ENCODE results near the gene IL18RAP.

IL18RAP gene

GRCh38 chr2:102422910-102423309, at the start of gene IL18RAP:
TSS of gene IL18RAP (plus strand) at chr2:102423160. CDS start at chr2:102423278, 118 bp downstream.
- DNase-seq, result no peak

GRCh38 chr2:102376052-102376591, 46.8 kb upstream of the IL18RAP start:
- DNase-seq, result no peak

- DNase-seq, result no peak
Observed at GRCh38 chr2:102383722-102384121, 39.2 kb upstream of the IL18RAP start.

GRCh38 chr2:102385522-102385921, 37.4 kb upstream of the IL18RAP start:
- DNase-seq, result no peak

GRCh38 chr2:102386004-102386403, 37.0 kb upstream of the IL18RAP start:
- DNase-seq, result no peak

- no peak for DNase-seq
Observed at GRCh38 chr2:102386867-102387541, 36.0 kb upstream of the IL18RAP start.

- no peak for DNase-seq
Observed at GRCh38 chr2:102387763-102388546, 35.0 kb upstream of the IL18RAP start.

GRCh38 chr2:102391565-102391964, 31.4 kb upstream of the IL18RAP start:
- no peak for DNase-seq

GRCh38 chr2:102392096-102392495, 30.9 kb upstream of the IL18RAP start:
- no peak for DNase-seq

- no peak for DNase-seq
Observed at GRCh38 chr2:102392942-102393341, 30.0 kb upstream of the IL18RAP start.

GRCh38 chr2:102396012-102396411, 26.9 kb upstream of the IL18RAP start:
- DNase-seq, result no peak

GRCh38 chr2:102397209-102397608, 25.8 kb upstream of the IL18RAP start:
- DNase-seq, result no peak

GRCh38 chr2:102399499-102400141, 23.3 kb upstream of the IL18RAP start:
- no peak for DNase-seq

- no peak for DNase-seq
Observed at GRCh38 chr2:102401456-102401855, 21.5 kb upstream of the IL18RAP start.

- DNase-seq, result no peak
Observed at GRCh38 chr2:102401865-102402264, 21.1 kb upstream of the IL18RAP start.

- DNase-seq, result no peak
Observed at GRCh38 chr2:102410952-102411351, 12.0 kb upstream of the IL18RAP start.

GRCh38 chr2:102412199-102412598, 10.8 kb upstream of the IL18RAP start:
- DNase-seq, result no peak

GRCh38 chr2:102417946-102418345, 5.0 kb upstream of the IL18RAP start:
- no peak for DNase-seq

GRCh38 chr2:102418421-102418961, 4.5 kb upstream of the IL18RAP start:
- no peak for DNase-seq

GRCh38 chr2:102420290-102420689, 2.7 kb upstream of the IL18RAP start:
- no peak for DNase-seq

GRCh38 chr2:102421890-102422759, 835 bp upstream of the IL18RAP start:
- DNase-seq, result no peak

GRCh38 chr2:102423368-102423767, 408 bp downstream of the IL18RAP start:
- DNase-seq, result no peak

All from NCI-H187 (cell line).